ENCODE measurements around the gene SCGB1D1. TPM values are rescaled to one million over a fixed set of nuclear protein-coding genes. Genes with fewer than 3 reads are reported as not detected.
"Not testable (repeated sequence)": the region's sequence is repeated elsewhere in the genome, so short reads cannot be mapped to it uniquely, and the experiment has no call there.

The SCGB1D1 gene
- total RNA-seq, 1 donor from 2014 or later = not detected

GRCh38 chr11:62166371-62166770 is 23.6 kb upstream of the SCGB1D1 start:
- no peak for DNase-seq

DNA sequence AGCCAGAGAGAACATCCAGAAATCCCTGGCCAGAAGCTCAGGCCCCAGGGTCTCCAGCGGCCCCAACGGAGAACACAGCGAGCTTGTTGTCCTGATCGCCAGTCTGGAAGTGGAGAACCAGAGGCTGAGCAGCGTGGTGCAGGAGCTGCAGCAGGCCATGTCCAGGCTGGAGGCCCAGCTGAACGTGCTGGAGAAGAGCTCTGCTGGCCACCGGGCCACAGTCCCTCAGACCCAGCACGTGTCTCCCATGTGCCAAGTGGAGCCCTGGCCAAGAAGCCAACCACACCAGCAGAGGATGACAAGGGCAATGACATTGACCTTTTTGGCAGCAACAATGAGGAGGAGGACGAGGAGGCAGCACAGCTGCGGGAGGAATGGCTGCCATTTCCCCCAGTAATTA is 20.6 kb upstream of the SCGB1D1 start:
- no peak for DNase-seq

DNA sequence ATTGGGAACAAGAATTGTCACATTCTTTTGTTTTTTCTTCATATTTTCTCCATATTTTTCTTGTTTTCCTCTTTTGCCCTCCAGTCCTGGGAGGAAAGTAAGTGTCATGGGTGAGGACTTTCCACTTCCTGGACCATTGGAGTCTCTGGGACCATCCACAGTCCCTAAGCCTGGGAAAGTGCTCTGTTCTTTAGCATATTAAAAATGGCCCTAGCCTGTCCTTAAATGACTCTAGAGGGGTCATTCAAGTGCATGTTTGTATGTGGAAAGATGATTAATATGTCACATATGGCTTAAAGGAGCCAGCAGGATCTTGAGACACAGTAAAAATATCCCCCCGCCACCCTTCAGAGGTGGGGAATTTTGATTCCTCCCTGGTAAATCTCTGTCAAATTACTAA is 20.1 kb upstream of the SCGB1D1 start:
- DNase-seq = no peak

DNA sequence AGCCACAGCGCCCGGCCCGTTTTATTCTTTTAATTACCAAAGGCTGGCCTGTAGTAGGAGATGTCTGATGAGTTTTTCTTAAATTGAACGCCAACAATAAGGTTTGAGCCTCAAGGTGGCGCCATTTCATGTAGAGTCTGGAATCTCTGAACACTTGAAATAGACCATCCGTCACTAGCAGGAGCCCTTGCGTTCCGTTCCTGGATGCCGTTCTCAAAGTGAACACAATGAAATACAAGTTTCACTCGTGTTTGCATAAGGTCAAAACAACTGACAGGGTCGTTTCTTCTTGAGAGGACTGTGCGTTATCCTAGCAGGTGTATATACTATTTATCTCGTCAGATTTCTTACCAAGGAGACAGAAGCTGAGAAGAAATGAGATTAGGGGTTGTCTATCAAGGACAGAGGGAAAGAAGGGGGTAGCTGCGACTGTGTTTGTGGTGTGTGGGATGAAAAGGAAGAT is 18.7 kb upstream of the SCGB1D1 start:
- peak; percentile 57 for DNase-seq

- DNase-seq = no peak
Measured at GRCh38 chr11:62172294-62172693, 17.7 kb upstream of the SCGB1D1 start.

DNA sequence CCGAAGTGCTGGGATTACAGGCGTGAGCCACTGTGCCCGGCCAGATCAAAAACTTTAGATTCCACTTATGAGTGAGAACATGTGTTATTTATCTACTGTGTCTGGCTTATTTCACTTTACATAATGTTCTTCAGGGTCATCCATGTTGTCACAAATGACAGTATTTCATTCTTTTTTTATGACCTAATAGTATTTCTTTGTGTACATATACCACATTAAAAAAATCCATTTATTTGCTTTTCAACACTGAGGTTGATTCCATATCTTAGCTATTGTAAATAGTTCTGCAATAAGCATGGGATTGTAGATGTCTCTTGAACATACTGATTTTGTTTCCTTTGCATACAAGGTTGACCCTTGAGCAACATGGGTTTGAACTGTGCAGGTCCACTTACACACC is 13.2 kb upstream of the SCGB1D1 start:
- DNase-seq = no peak

DNA sequence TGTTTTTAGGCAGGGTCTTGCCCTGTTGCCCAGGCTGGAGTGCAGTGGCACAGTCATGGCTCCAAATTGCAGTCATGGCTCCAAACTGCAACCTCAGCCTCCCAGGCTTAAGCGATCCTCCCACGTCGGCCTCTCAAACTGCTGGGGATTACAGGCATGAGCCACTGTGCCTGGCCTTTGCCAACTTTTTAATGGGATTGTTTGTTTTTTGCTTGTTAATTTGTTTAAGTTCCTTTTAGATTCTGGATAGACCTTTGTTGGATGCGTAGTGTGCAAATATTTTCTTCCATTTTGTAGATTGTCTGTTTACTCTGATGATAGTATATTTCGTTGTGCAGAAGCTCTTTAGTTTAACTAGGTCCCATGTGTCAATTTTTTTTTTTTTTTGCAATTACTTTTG is 10.0 kb upstream of the SCGB1D1 start:
- no peak for DNase-seq

GRCh38 chr11:62181097-62181496 is 8.9 kb upstream of the SCGB1D1 start:
- no peak for DNase-seq

DNA sequence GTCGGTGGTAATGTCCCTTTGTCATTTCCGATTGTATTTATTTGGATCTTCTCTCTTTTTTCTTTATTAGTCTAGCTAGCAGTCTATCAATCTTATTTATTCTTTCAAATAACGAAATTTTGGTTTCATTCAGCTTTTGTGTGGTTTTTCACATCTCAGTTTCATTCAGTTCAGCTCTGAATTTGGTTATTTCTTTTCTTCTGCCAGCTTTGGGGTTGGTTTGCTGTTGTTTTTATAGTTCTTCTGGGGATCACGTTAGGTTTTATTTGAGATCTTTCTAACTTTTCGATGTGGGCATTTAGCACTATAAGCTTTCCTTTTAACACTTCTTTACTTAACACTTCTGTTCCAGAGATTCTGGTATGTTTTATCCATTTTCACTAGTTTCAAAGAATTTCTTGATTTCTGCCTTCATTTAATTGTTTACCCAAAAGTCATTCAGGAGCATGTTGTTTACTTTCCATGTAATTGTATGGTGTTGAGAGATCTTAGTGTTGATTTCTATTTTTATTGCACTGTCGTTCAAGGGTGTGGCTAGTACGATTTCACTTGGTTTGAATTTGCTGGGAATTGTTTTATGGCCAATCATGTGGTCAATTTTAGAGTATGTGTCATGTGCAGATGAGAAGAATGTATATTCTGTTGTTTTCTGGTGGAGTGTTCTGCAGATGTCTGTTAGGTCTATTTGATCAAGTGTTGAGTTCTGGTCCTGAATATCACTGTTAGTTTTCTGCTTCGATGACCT is 7.7 kb upstream of the SCGB1D1 start:
- DNase-seq = no peak

GRCh38 chr11:62186195-62186594 is 3.8 kb upstream of the SCGB1D1 start:
- no peak for DNase-seq

- DNase-seq = no peak
Measured at GRCh38 chr11:62193952-62194351, 3.9 kb downstream of the SCGB1D1 start.

- not testable (repeated sequence) for DNase-seq
Measured at GRCh38 chr11:62195010-62195409, 5.0 kb downstream of the SCGB1D1 start.

DNA sequence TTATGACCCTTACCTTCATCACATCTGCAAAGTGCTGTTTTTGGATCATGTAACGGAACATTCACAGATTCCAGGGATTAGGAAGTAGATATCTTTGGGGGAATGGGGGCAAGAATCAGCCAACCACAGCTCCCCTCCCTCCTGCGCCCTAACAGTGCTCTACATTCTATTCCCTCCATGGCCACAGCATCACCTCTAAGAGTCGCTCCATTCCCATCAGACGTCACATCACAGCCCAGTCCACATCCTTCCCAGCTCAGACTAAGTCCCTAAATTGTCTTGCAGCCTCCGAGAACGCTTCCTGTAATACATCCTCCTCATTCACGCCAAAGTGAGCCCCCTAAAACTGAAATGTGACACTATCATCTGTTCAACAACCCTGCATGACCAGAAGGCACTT is 5.9 kb downstream of the SCGB1D1 start:
- no peak for DNase-seq

- DNase-seq = not testable (repeated sequence)
Measured at GRCh38 chr11:62197400-62197799, 7.4 kb downstream of the SCGB1D1 start.

- DNase-seq = no peak
Measured at GRCh38 chr11:62201376-62201775, 11.4 kb downstream of the SCGB1D1 start.

- DNase-seq = no peak
Measured at GRCh38 chr11:62202910-62203309, 12.9 kb downstream of the SCGB1D1 start.

- no peak for DNase-seq
Measured at GRCh38 chr11:62204430-62204829, 14.4 kb downstream of the SCGB1D1 start.

GRCh38 chr11:62205441-62205840 is 15.4 kb downstream of the SCGB1D1 start:
- DNase-seq = no peak

GRCh38 chr11:62206276-62207066 is 16.5 kb downstream of the SCGB1D1 start:
- DNase-seq = not testable (repeated sequence)

DNA sequence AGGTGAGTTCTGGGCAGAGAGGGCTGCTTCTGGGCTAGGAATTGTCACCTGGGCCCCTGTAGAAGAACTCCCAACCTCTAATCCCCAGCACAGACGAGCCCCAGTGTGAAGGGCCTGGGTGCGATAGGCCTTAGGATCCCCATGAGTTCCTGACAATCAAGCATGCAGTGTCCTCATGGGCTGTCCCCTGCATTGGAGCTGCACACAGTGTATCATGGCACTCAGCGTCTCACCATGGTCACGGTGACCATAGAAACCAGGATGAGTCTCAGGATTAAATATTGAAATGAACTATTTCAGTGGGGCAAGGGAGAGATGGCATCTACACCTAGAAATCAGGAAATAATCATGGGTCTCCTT is 18.7 kb downstream of the SCGB1D1 start:
- DNase-seq = no peak

DNA sequence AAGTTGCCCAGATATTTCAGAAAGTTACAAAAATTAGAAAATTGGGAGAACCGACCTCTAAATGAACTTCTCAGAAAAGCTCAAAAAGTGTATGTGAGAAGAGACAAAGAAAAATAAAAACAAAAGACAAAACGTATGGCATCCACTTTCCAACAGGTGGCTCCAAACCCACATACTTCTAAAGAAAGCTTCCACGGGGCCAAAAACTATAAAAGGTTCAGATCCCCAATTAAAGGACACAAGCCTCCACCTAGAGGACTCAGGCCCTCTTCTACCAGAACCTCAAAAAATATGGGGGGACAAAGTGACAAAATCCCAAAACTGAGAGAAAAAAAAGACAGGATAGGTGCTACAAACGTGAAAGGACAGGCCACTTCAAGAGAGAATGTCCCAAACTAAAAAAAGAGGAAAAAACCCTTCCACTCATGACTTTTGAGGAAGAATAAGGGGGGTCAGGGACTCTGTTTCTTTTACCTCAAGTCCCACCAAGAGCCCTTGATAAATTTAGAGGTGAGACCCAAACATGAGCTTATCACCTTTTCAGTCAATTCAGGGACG is 27.3 kb downstream of the SCGB1D1 start:
- no peak for DNase-seq

GRCh38 chr11:62221498-62221897 is 31.5 kb downstream of the SCGB1D1 start:
- DNase-seq = no peak

GRCh38 chr11:62223095-62223494 is 33.1 kb downstream of the SCGB1D1 start:
- DNase-seq = no peak
